Bladder microvascular endothelial cell (primary cell): ENCODE measurements around the gene ITM2A. TPM values are rescaled to one million over a fixed set of nuclear protein-coding genes. Genes with fewer than 3 reads are reported as not detected.

ENCODE experiments used
- total RNA-seq: library from RNA; depleted of rRNA; stranded (reverse); fragments of >200 nt; gene quantifications from 2 replicates; pipeline ENCODE4 v1.2.3, GENCODE V29; 2014

Gene ITM2A
- total RNA-seq: 115 and 191 TPM in 2 replicates

DNA sequence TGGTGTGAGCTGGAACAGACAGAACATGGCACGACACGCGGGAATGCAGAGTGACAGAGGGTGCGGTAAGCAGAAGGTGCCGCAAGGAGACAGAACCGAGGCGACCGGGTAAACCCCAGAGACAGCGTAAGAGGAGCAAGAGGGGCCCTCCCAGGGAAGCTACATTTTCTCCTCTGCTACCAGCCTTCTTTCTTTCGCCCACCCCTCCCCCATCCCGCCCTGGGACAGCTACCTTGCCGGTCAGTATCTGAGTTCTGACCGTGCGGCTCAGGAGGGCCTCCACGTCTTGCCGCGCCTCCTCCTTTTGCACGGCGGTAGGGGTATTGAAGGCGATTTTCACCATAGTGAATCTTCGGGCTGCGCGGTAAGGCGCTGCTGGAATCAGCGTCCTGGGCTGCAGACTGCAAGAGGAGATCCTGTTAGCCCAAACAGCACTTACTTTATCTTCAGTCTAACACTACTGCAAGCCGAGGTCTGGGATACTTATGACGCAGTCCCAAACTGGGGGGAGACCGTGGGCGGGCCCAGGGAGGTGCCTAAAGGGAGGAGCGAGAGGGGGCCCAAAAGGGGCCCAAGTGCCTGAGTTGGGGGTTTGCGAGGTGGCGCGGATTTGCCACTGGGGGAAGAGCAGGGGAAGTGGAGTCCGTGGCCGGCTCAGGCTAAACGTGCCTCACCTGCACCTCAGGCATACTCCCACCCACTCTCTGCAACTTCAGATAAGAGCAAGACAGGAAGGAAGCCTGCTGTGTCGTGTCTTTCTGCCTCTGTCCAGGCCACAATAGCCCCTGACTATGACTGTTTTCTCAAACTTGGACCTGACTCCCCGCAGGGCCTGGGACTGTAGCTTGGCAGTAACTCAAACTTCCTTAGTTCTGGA, at the start of gene ITM2A:
ITM2A (minus strand) TSS at position 462 of the 877 bp plus-strand sequence; CDS start at position 343, 119 bp downstream.

Other genes with a start within 250 kb of the ITM2A start
- not detected in 2 replicates for gene GPR174, start 222.6 kb downstream of the ITM2A start, total RNA-seq